HepG2 (cell line): Measurements from ENCODE around the gene CPHXL. TPM values are rescaled to one million over a fixed set of nuclear protein-coding genes. Genes with fewer than 3 reads are reported as not detected.

Source experiments
- AHDC1 ChIP-seq: sonication (generic); formaldehyde crosslinking; IDR thresholded peaks from 2 replicates; pipeline ENCODE4 v1.5.1; 2020; ENCODE audit warnings: mild to moderate bottlenecking, missing genetic modification reagents, borderline replicate concordance
- ARHGAP35 ChIP-seq: sonication (generic); formaldehyde crosslinking; IDR thresholded peaks from 2 replicates; pipeline ENCODE4 v1.9.0; 2022; ENCODE audit warnings: mild to moderate bottlenecking, inconsistent platforms, moderate library complexity, missing genetic modification reagents, borderline replicate concordance
- ATF7 ChIP-seq, 2 experiments: fragments of 450-650 bp in 1 of 2; sonication (generic) in 1 of 2; formaldehyde crosslinking in 1 of 2; IDR thresholded peaks; 2 replicates each; pipeline versions ENCODE4 v1.4.0 to v1.6.1; 2016 to 2020; ENCODE audit warnings: antibody characterized with exemption in 1 of 2, mild to moderate bottlenecking in 1 of 2, missing genetic modification reagents in 1 of 2
- BCL6 ChIP-seq: IDR thresholded peaks from 2 replicates; pipeline ENCODE4 v1.6.1; 2016; ENCODE audit warnings: missing genetic modification reagents, missing compliant biosample characterization
- NR1H2 ChIP-seq: sonication (generic); formaldehyde crosslinking; IDR thresholded peaks from 2 replicates; pipeline ENCODE4 v1.8.1; 2022; ENCODE audit warnings: low read depth, missing genetic modification reagents, borderline replicate concordance
- RAD21 ChIP-seq: fragments of 450-650 bp; formaldehyde crosslinking; IDR thresholded peaks from 2 replicates; pipeline ENCODE4 v1.5.0; 2020; ENCODE audit warnings: mild to moderate bottlenecking
- SIX1 ChIP-seq: sonication (generic); formaldehyde crosslinking; IDR thresholded peaks from 2 replicates; pipeline ENCODE4 v1.4.0; 2020; ENCODE audit warnings: missing genetic modification reagents, borderline replicate concordance
- TOE1 ChIP-seq: sonication (generic); formaldehyde crosslinking; IDR thresholded peaks from 2 replicates; pipeline ENCODE4 v1.4.0; 2020; ENCODE audit warnings: mild to moderate bottlenecking, missing genetic modification reagents
- ZFP1 ChIP-seq: IDR thresholded peaks from 2 replicates; pipeline ENCODE4 v1.6.1; 2016
- ZKSCAN8 ChIP-seq: IDR thresholded peaks from 2 replicates; pipeline ENCODE4 v1.6.1; 2016; ENCODE audit warnings: borderline replicate concordance, missing genetic modification reagents, missing compliant biosample characterization
- ZNF33A ChIP-seq: sonication (generic); formaldehyde crosslinking; IDR thresholded peaks from 2 replicates; pipeline ENCODE4 v1.5.1; 2020; ENCODE audit warnings: missing genetic modification reagents, mild to moderate bottlenecking, moderate library complexity, borderline replicate concordance
- ZNF430 ChIP-seq: sonication (generic); formaldehyde crosslinking; IDR thresholded peaks from 2 replicates; pipeline ENCODE4 v1.9.0; 2021; ENCODE audit warnings: mild to moderate bottlenecking, missing genetic modification reagents
- ZNF839 ChIP-seq: sonication (generic); formaldehyde crosslinking; IDR thresholded peaks from 2 replicates; pipeline ENCODE4 v1.4.0; 2020; ENCODE audit warnings: missing genetic modification reagents, mild to moderate bottlenecking, borderline replicate concordance
- polyA plus RNA-seq, 8 experiments: library from polyadenylated mRNA; depleted of rRNA in 3 of 8; stranded (reverse) in 7 of 8; unstranded in 1 of 8; fragments of >200 nt; fragmentation: Illumina TruSeq in 4 of 8; extraction: Trizol in 4 of 8; gene quantifications; 2 replicates each; pipeline versions ENCODE4 v1.2.1 to v1.2.3, GENCODE V29; 2011 to 2016; ENCODE audit warnings: low read depth in 4 of 8, missing spikeins in 1 of 8, mixed read lengths in 1 of 8; ENCODE audit not compliant: insufficient read depth in 1 of 8
- total RNA-seq, 5 experiments: library from RNA; depleted of rRNA; stranded (reverse); fragments of >200 nt; fragmentation: Illumina TruSeq; extraction: Trizol; gene quantifications; 2 replicates each; pipeline ENCODE4 v1.2.3, GENCODE V29; 2016; ENCODE audit warnings: low read depth in 1 of 5
- TF ChIP-seq, protein P1 (sequence below), 2 experiments: fragments of 450-650 bp in 1 of 2; sonication (generic) in 1 of 2; formaldehyde crosslinking in 1 of 2; IDR thresholded peaks; 2 replicates each; pipeline versions ENCODE4 v1.6.1 to v1.8.0; 2016 to 2022; ENCODE audit warnings: antibody characterized with exemption in 1 of 2, mild to moderate bottlenecking in 1 of 2, missing genetic modification reagents in 1 of 2

The CPHXL gene
- total and polyA plus RNA-seq, 2 of the 13 experiments (the other 11 are each of a cell fraction or from before 2014, with no cell fraction given): not detected

GRCh38 chr16:75727221-75727620 is 931 bp upstream of the CPHXL start (continued):
- TF ChIP-seq, protein P1, sequence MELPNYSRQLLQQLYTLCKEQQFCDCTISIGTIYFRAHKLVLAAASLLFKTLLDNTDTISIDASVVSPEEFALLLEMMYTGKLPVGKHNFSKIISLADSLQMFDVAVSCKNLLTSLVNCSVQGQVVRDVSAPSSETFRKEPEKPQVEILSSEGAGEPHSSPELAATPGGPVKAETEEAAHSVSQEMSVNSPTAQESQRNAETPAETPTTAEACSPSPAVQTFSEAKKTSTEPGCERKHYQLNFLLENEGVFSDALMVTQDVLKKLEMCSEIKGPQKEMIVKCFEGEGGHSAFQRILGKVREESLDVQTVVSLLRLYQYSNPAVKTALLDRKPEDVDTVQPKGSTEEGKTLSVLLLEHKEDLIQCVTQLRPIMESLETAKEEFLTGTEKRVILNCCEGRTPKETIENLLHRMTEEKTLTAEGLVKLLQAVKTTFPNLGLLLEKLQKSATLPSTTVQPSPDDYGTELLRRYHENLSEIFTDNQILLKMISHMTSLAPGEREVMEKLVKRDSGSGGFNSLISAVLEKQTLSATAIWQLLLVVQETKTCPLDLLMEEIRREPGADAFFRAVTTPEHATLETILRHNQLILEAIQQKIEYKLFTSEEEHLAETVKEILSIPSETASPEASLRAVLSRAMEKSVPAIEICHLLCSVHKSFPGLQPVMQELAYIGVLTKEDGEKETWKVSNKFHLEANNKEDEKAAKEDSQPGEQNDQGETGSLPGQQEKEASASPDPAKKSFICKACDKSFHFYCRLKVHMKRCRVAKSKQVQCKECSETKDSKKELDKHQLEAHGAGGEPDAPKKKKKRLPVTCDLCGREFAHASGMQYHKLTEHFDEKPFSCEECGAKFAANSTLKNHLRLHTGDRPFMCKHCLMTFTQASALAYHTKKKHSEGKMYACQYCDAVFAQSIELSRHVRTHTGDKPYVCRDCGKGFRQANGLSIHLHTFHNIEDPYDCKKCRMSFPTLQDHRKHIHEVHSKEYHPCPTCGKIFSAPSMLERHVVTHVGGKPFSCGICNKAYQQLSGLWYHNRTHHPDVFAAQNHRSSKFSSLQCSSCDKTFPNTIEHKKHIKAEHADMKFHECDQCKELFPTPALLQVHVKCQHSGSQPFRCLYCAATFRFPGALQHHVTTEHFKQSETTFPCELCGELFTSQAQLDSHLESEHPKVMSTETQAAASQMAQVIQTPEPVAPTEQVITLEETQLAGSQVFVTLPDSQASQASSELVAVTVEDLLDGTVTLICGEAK (IDR thresholded peaks at IDR 0.05): no peak
- TF ChIP-seq, protein P1 (CRISPR knock-in tag; IDR thresholded peaks at IDR 0.05): no peak
- TF ChIP-seq ZNF33A (no peak), ZFP1 (no peak), SIX1 (CRISPR knock-in tag) (peak; percentile 28; the same call in 1 of the 2 replicates), ZNF839 (CRISPR knock-in tag) (no peak), NR1H2 (no peak), AHDC1 (CRISPR knock-in tag) (no peak; the same call in 1 of the 2 replicates), ZNF430 (no peak), ARHGAP35 (CRISPR knock-in tag) (no peak), TOE1 (CRISPR knock-in tag) (no peak), ZKSCAN8 (CRISPR knock-in tag) (no peak), ATF7 (IDR thresholded peaks at IDR 0.05) (no peak), ATF7 (CRISPR knock-in tag; IDR thresholded peaks at IDR 0.05) (no peak), BCL6 (0 out of 2 replicates have a peak, but pooled peaks have one; percentile 24), RAD21 (no peak)
